ENCODE data around the gene ZNF160. TPM values are rescaled to one million over a fixed set of nuclear protein-coding genes. Genes with fewer than 3 reads are reported as not detected.
A peak's percentile ranks its signal among the peaks of the same experiment; 100 is the strongest.

ZNF160 gene
- total and polyA plus RNA-seq, 2 experiments from 2014 or later = 23.5 to 52.5 TPM

GRCh38 chr19:53136432-53136831 lies 33.2 kb upstream of the ZNF160 start:
- TF ChIP-seq EZH2 (IDR thresholded peaks at IDR 0.05; ENCODE audit: borderline replicate concordance) (no peak), CTCF (IDR thresholded peaks at IDR 0.05; ENCODE audit: poor library complexity) (no peak)
- Histone ChIP-seq H3K4me2 (no peak overlapping the region), H3K36me3 (replicated peaks; ENCODE audit: insufficient read depth, low read depth) (peaks cover 4% of the 10 kb centered on the region), H2AFZ (no peak overlapping the region), H3K4me1 (ENCODE audit: insufficient read depth) (peaks cover 6% of the 10 kb centered on the region), H3K9me2 (replicated peaks; ENCODE audit: insufficient read depth) (no peaks in the 10 kb centered on the region), H4K20me1 (ENCODE audit: insufficient read depth, poor library complexity, severe bottlenecking) (no peaks in the 10 kb centered on the region), H3K9me3 (ENCODE audit: low read depth) (peaks cover 33% of the 10 kb centered on the region), H3K79me2 (peaks cover 8% of the 10 kb centered on the region), H3K4me3 (no peak overlapping the region), H3K27me3 (no peaks in the 10 kb centered on the region), H3K27ac (no peak overlapping the region)
- no peak for DNase-seq (ENCODE audit: low spot score)
- WGBS (ENCODE audit: low lambda C conversion rate, missing lambda C conversion rate) = 98% methylated on average over 3 of the region's 3 CpGs

DNA sequence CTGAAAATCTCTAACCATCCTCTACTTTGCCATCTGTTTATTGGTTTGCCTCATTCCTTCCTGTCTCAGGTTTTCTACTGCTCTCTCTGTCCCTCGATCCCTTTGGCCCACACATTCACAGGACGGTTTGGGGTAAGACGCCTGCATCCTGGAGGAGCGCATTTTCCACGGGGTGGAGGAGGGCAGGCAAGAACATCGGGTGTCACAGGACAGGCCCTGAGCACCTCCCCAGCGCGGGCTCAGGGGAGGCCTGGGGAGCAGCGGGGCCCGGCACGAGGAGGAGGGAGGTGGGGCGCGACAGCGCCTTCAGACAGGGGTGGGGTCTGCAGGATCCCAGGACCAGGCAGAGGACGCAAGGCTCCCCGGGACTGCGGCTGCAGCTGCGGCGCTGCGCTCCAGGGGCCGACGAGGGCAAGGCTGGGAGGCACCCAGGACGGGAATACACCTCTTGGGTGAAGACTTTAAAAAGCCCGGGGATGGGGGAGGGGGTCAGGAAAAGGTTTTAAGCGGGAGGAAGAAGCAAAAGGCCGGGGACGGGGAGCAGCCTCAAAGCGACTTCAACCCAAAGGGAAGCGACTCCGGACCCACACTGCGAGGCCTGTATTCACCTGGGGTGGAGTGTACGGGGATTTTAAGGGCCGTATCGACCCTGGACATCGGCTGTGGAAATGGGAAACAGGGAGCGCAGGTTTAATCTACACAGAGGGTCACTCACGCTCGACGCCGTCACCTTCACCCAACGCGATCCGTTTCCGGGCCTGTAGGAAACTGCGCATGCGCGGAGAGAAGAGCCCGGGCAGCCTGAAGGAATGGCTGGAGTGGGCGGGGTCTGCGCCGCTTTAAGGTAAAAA lies 29.1 kb upstream of the ZNF160 start, which contains the start of gene ZNF415:
Gene ZNF415 (minus strand): TSS at position 770 of the 851 bp plus-strand sequence. CDS start 10,234 bp downstream, outside the sequence.
- peaks cover 35% of the 10 kb centered on the region for H3K79me2 ChIP-seq
- TF ChIP-seq EZH2phosphoT487 (IDR thresholded peaks at IDR 0.05; ENCODE audit: low read depth, severe bottlenecking, unreplicated experiment) (no peak), EZH2 (IDR thresholded peaks at IDR 0.05; ENCODE audit: borderline replicate concordance) (no peak), CTCF (IDR thresholded peaks at IDR 0.05; ENCODE audit: poor library complexity) (no peak)
- peak within 1 kb of the TSS; percentile 87 for H3K27ac ChIP-seq

DNA sequence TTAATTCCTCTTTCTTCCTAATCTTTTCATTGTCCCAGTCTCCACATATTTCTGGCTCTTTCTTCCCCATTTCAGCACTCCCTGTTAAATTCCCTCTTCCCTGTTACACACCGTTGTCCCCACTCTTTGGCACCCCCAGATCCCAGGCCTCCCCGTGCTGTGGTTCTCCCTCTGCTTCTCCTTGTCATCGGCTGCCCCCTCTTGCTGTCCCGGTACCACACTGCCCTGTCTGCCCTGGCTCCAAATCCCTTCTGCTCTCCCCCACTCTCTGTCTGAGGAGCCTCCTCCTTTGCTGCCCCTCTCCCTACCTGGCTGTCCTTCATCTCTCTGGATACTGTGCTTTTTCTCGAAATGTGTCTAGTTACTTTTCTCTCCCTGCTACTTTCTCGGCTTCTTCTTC lies 28.5 kb upstream of the ZNF160 start:
- Histone ChIP-seq H3K36me3 (replicated peaks; ENCODE audit: insufficient read depth, low read depth) (no peaks in the 10 kb centered on the region), H2AFZ (peak overlapping the region; percentile 64), H3K27ac (peak overlapping the region; percentile 87), H3K4me1 (ENCODE audit: insufficient read depth) (peaks cover 21% of the 10 kb centered on the region), H3K79me2 (peaks cover 35% of the 10 kb centered on the region), H3K27me3 (no peaks in the 10 kb centered on the region), H3K9me2 (replicated peaks; ENCODE audit: insufficient read depth) (no peaks in the 10 kb centered on the region), H3K4me3 (peak overlapping the region; percentile 48), H3K4me2 (peak overlapping the region; percentile 94), H4K20me1 (ENCODE audit: insufficient read depth, poor library complexity, severe bottlenecking) (no peaks in the 10 kb centered on the region), H3K9me3 (ENCODE audit: low read depth) (no peaks in the 10 kb centered on the region)
- no peak for DNase-seq (ENCODE audit: low spot score)
- TF ChIP-seq EZH2 (IDR thresholded peaks at IDR 0.05; ENCODE audit: borderline replicate concordance) = no peak
- TF ChIP-seq EZH2phosphoT487 (IDR thresholded peaks at IDR 0.05; ENCODE audit: low read depth, severe bottlenecking, unreplicated experiment) = no peak
- TF ChIP-seq CTCF (IDR thresholded peaks at IDR 0.05; ENCODE audit: poor library complexity) = no peak
- WGBS (ENCODE audit: low lambda C conversion rate, missing lambda C conversion rate) = 55% methylated on average over 6 of the region's 6 CpGs

More for the DNA sequence above, 29.1 kb upstream of the ZNF160 start, which contains the start of gene ZNF415:
- Histone ChIP-seq H3K4me1 (ENCODE audit: insufficient read depth) (peaks cover 18% of the 10 kb centered on the region), H3K27me3 (no peaks in the 10 kb centered on the region), H3K4me2 (peak within 1 kb of the TSS; percentile 94), H3K36me3 (replicated peaks; ENCODE audit: insufficient read depth, low read depth) (no peaks in the 10 kb centered on the region), H3K9me2 (replicated peaks; ENCODE audit: insufficient read depth) (no peaks in the 10 kb centered on the region), H4K20me1 (ENCODE audit: insufficient read depth, poor library complexity, severe bottlenecking) (no peaks in the 10 kb centered on the region), H2AFZ (peak within 1 kb of the TSS; percentile 64), H3K9me3 (ENCODE audit: low read depth) (no peaks in the 10 kb centered on the region), H3K4me3 (peak within 1 kb of the TSS; percentile 48)
- DNase-seq (ENCODE audit: low spot score) = peak; percentile 96
- 2% methylated on average over 49 of the region's 51 CpGs for WGBS (ENCODE audit: low lambda C conversion rate, missing lambda C conversion rate)
